Measurements from ENCODE around the gene TFR2. TPM values are rescaled to one million over a fixed set of nuclear protein-coding genes. Genes with fewer than 3 reads are reported as not detected.

TFR2 gene
- total RNA-seq, 2 donors from 2014 or later: 0.26 TPM; not detected in 1

DNA sequence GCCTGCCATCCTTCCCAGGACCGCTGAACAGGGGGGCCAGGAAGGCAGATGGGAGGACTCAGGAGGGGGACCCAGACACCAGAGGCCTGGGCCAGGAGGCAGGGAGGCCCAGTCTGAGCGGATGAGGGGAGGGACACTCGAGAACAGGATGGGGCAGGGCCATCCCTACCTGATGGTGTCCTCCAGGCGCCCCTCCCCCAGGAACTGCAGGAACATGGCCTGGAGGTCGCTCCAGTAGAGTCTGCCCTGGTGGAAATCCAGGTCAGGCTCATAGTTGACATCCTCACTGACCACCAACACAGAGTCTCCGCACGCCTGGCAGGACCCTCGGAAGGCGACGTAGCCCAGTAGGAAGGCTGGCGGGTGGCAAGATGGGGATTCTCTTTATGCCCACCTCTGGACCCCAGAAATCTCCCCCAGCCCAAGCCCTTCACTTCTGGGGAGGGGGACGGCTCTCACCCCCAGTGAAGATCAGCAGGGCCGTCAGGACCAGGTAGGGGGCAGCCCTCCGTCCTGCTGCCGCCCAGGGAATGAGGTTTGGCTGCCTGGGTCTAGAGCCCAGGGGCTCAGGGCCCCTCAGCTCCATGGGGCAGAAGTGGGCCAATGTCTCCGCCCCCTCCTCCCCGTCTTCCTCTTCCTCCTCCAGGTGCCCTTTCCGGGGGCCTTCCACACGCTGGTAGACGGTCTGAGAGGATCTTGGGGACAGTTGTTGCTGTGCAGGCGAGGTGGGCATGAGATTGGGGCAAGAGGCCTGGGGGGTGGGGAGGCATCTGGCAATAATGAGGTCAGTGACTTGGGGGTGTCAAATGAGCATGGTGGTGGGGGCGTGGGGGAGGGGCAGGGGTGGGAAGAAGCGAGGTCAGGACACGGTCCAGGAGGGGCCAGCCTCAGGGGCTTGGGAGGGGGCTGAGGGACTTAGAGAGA is 573 bp downstream of the TFR2 start:
- Histone ChIP-seq H3K4me3 (no peak overlapping the region), H3K27ac (no peak overlapping the region), H3K36me3 (replicated peaks in 1 of 2; ENCODE audit: insufficient read depth in 1 of 2, low read depth in 2 of 2) (no peaks in the 10 kb centered on the region), H3K4me1 (peaks cover 18% of the 10 kb centered on the region), H3K27me3 (no peaks in the 10 kb centered on the region), H3K9me3 (no peaks in the 10 kb centered on the region)
- TF ChIP-seq, protein P1, sequence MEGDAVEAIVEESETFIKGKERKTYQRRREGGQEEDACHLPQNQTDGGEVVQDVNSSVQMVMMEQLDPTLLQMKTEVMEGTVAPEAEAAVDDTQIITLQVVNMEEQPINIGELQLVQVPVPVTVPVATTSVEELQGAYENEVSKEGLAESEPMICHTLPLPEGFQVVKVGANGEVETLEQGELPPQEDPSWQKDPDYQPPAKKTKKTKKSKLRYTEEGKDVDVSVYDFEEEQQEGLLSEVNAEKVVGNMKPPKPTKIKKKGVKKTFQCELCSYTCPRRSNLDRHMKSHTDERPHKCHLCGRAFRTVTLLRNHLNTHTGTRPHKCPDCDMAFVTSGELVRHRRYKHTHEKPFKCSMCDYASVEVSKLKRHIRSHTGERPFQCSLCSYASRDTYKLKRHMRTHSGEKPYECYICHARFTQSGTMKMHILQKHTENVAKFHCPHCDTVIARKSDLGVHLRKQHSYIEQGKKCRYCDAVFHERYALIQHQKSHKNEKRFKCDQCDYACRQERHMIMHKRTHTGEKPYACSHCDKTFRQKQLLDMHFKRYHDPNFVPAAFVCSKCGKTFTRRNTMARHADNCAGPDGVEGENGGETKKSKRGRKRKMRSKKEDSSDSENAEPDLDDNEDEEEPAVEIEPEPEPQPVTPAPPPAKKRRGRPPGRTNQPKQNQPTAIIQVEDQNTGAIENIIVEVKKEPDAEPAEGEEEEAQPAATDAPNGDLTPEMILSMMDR (IDR thresholded peaks at IDR 0.05): no peak
- TF ChIP-seq POLR2A (IDR thresholded peaks at IDR 0.05): no peak
- DNase-seq (no peak), ATAC-seq (no peak)
- 67 to 68% methylated on average over 14 to 18 of the region's 24 CpGs for whole genome bisulfite sequencing, 2 donors
- intact Hi-C loops (cut with DNase I): no loop called here

DNA sequence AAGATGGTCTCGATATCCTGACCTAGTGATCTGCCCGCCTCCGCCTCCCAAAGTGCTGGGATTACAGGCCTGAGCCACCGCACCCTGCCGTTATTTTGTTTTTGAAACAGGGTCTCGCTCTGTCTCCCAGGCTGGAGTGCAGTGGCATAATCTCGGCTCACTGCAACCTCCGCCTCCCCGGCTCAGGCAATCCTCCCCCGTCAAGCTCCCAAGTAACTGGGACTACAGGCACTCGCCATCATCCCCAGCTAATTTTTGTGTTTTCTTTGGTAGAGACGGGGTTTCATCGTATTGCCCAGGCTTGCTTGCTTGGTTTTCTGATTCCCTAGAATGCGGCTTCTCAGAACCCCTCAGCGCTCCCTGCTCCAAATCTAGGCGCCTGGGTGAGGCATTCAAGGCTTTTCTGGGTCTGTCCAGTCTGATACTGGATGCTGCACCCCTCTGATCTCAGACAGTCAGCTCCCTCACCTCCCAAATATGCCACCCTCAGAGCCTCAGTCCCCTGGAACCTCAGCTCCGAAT is 1.3 kb downstream of the TFR2 start:
- Histone ChIP-seq H3K27me3 (no peaks in the 10 kb centered on the region), H3K9me3 (no peaks in the 10 kb centered on the region), H3K27ac (no peak overlapping the region), H3K36me3 (replicated peaks in 1 of 2; ENCODE audit: insufficient read depth in 1 of 2, low read depth in 2 of 2) (no peaks in the 10 kb centered on the region), H3K4me1 (peaks cover 18% of the 10 kb centered on the region), H3K4me3 (no peak overlapping the region)
- ATAC-seq (no peak), DNase-seq (no peak)
- TF ChIP-seq, protein P1 (IDR thresholded peaks at IDR 0.05): no peak
- no peak for TF ChIP-seq POLR2A (IDR thresholded peaks at IDR 0.05)
- intact Hi-C loops (cut with DNase I): no loop called here
- WGBS, 2 donors: 88 to 89% methylated on average over 17 of the region's 17 CpGs

DNA sequence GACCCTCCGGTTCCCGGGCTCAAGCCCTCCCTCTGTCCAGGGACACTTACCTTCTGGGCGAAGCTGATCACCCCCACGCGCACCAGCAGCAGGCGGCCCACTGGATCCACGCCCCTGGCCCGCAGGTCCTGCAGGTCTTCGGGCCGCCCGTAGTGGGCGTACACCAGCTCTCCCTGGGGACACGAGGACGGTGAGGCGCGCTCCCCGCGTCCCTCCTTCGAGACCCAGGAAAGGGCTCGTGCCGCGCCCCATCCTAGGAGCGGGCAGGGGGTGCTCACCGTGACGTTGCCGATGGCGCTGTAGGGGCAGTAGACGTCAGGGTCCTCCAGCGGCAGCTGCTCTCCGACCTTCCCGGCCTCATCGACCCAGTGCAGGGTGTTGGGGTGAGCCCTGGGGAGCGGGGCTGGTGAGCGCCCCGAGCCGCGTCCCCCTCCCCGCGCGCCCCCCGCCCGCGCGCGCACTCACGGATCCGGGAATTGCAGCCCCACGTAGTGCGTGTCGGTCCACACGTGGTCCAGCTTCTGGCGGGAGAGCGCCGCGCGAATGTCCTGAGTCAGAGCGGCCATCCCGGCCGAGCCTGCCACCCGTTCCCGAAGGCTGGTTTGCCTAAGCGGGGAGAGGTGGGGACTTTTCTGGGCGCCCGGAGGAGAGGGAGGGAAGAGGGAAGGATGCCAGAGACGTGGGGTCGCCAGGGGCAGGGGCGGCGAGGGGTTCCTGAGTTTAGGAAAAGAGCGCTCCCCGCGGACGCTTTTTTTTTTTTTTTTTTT is 8.2 kb downstream of the TFR2 start:
- no peak overlapping the region for H3K4me3 ChIP-seq
- DNase-seq: peak in 3 of 4 donors; percentile 38 to 61 (median 52)
- intact Hi-C loops (cut with DNase I): no loop called here
- peaks cover 7% of the 10 kb centered on the region for H3K4me1 ChIP-seq
- peak; percentile 64 for ATAC-seq
- H3K27me3 ChIP-seq: no peaks in the 10 kb centered on the region
- TF ChIP-seq, protein P1 (IDR thresholded peaks at IDR 0.05): peak in 4 of 7 experiments; percentile 27 to 45 (median 36)
- TF ChIP-seq POLR2A (IDR thresholded peaks at IDR 0.05): no peak
- no peak overlapping the region for H3K27ac ChIP-seq
- 18 to 25% methylated on average over 6 to 66 of the region's 72 CpGs for WGBS, 2 donors
- H3K36me3 ChIP-seq (replicated peaks in 1 of 2; ENCODE audit: insufficient read depth in 1 of 2, low read depth in 2 of 2): no peaks in the 10 kb centered on the region
- no peaks in the 10 kb centered on the region for H3K9me3 ChIP-seq

DNA sequence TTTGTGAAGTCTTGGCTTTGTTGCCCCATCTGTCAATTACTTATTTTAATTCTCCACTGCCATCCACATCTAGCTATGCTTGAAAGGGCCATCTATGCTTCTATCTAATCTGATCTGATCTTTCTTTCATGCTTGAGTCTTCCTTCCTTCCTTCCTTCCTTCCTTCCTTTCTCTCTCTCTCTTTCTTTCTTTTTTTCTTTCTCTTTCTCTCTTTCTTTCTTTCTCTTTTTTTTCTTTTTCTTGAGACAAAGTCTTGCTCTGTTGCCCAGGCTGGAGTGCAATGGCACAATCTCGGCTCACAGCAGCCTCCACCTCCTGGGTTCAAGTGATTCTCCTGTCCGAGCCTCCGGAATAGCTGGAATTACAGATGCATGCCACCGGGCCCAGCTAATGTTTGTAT is 11.3 kb downstream of the TFR2 start:
- Histone ChIP-seq H3K27me3 (no peaks in the 10 kb centered on the region), H3K4me3 (no peak overlapping the region)
- 89 to 91% methylated on average over 4 of the region's 4 CpGs for WGBS, 2 donors

More for the DNA sequence above, 11.3 kb downstream of the TFR2 start:
- no peak for ATAC-seq
- Histone ChIP-seq H3K4me1 (peaks cover 10% of the 10 kb centered on the region), H3K27ac (no peak overlapping the region), H3K9me3 (no peaks in the 10 kb centered on the region), H3K36me3 (replicated peaks in 1 of 2; ENCODE audit: insufficient read depth in 1 of 2, low read depth in 2 of 2) (no peaks in the 10 kb centered on the region)
- intact Hi-C loops (cut with DNase I): no loop called here
- TF ChIP-seq, protein P1 (IDR thresholded peaks at IDR 0.05): no peak
- no peak for TF ChIP-seq POLR2A (IDR thresholded peaks at IDR 0.05)
- DNase-seq: no peak
